Left lung (tissue), 10 donors: ENCODE results near the gene PDGFRB. TPM values are rescaled to one million over a fixed set of nuclear protein-coding genes. Genes with fewer than 3 reads are reported as not detected.

Source experiments
- ATAC-seq: fragments of 200-7000 bp; cut with Tn5 transposase; one replicate; pipeline ENCODE4 v1.9.1; 2020; ENCODE audit warnings: moderate library complexity
- DNase-seq, 4 donors: peaks; one replicate each; pipeline ENCODE4 v3.0.0-alpha.2; 2013 to 2020
- H3K27ac ChIP-seq, 2 donors: fragments of 200-600 bp; sonication (generic) in 1 of 2; one replicate each; pipeline versions ENCODE4 v1.5.0 to v1.8.0; 2020 to 2021
- H3K27me3 ChIP-seq, 2 donors: fragments of 200-600 bp; sonication (generic) in 1 of 2; one replicate each; pipeline versions ENCODE4 v1.5.0 to v1.8.0; 2020 to 2021
- H3K36me3 ChIP-seq, 2 donors: fragments of 200-600 bp; sonication (generic) in 1 of 2; one replicate each; pipeline versions ENCODE4 v1.5.0 to v1.8.0; 2020 to 2021
- H3K4me1 ChIP-seq, 2 donors: fragments of 200-600 bp; one replicate each; pipeline ENCODE4 v1.8.0; 2021
- H3K4me3 ChIP-seq, 2 donors: fragments of 200-600 bp; sonication (generic) in 1 of 2; one replicate each; pipeline versions ENCODE4 v1.5.0 to v1.8.0; 2020 to 2021; ENCODE audit warnings: mild to moderate bottlenecking in 1 of 2
- H3K9me3 ChIP-seq, 2 donors: fragments of 200-600 bp; sonication (generic) in 1 of 2; one replicate each; pipeline versions ENCODE4 v1.5.0 to v1.8.0; 2020 to 2021
- CTCF ChIP-seq, 2 donors: fragments of 200-600 bp; sonication (generic) in 1 of 2; IDR thresholded peaks; one replicate each; pipeline versions ENCODE4 v1.5.0 to v1.8.0; 2021; ENCODE audit warnings: antibody characterized with exemption in 2 of 2
- intact Hi-C, 2 donors: fragments of 100-400 bp; cut with DNase I; formaldehyde crosslinking; loops; one replicate each; pipeline versions ENCODE4 v1.11.2 to v1.14.2; 2022
- polyA plus RNA-seq, 6 donors: library from polyadenylated mRNA; unstranded; fragments of 120-200 nt; gene quantifications; one replicate each; pipeline ENCODE4 v1.2.1, GENCODE V29; 2013; ENCODE audit not compliant: insufficient read length in 6 of 6
- total RNA-seq, 2 donors: library from RNA; stranded (reverse); fragmentation: NEBNext Ultra II Directional; extraction: Animal tissue kit (Norgen Biotek cat#: 25700); gene quantifications; one replicate each; pipeline ENCODE4 v1.2.1, GENCODE V29; 2021
- donor health status: DM: no; HTN: yes; CAD: no.
- donor health status: DM: no; HTN: no; CAD: no.

The PDGFRB gene
- total and polyA plus RNA-seq, 8 donors, result 129 to 227 (median 214) TPM

GRCh38 chr5:150148117-150148927 is 7.3 kb downstream of the PDGFRB start:
- DNase-seq (no peak), ATAC-seq (no peak)
- H3K4me3 ChIP-seq, result no peak overlapping the region
- intact Hi-C loops, result no loop called here
- H3K9me3 ChIP-seq, result no peaks in the 10 kb centered on the region
- TF ChIP-seq CTCF (IDR thresholded peaks at IDR 0.05), result no peak
- peaks cover 3 to 20% of the 10 kb centered on the region in 2 donors for H3K4me1 ChIP-seq
- H3K36me3 ChIP-seq, result no peaks in the 10 kb centered on the region
- no peaks in the 10 kb centered on the region for H3K27me3 ChIP-seq
- H3K27ac ChIP-seq, result peak overlapping the region; percentile 13 to 17

DNA sequence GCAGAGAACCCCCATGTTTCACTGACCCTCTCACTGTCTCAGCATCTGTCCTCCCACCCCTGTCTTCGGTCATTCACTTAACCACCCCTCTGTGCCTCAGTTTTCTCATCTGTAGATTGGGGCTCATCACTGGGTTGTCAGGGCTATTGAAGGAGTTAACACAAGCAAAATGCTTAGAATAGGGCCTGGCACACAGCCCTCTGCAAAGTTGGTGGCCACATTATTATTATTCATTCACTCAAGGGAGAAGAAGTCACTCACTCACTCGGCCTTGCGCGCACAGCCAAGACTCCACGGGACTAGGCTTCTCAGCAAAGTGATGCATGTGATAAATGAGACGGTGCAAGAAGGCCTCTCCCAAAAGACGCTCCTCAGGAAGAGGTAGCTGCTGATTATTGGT is 8.0 kb downstream of the PDGFRB start:
- DNase-seq, result no peak
- TF ChIP-seq CTCF (IDR thresholded peaks at IDR 0.05), result no peak
- Histone ChIP-seq H3K4me3 (no peak overlapping the region), H3K36me3 (no peaks in the 10 kb centered on the region), H3K9me3 (no peaks in the 10 kb centered on the region), H3K27me3 (no peaks in the 10 kb centered on the region), H3K27ac (no peak overlapping the region), H3K4me1 (peaks cover 3 to 26% of the 10 kb centered on the region in 2 donors)
- ATAC-seq, result no peak
- intact Hi-C loops, result no loop called here

- ATAC-seq, result no peak
- intact Hi-C loops, result no loop called here
- Histone ChIP-seq H3K27me3 (no peaks in the 10 kb centered on the region), H3K4me3 (no peak overlapping the region), H3K4me1 (peaks cover 3 to 30% of the 10 kb centered on the region in 2 donors), H3K27ac (peak overlapping the region; percentile 1 to 5), H3K36me3 (no peaks in the 10 kb centered on the region), H3K9me3 (no peaks in the 10 kb centered on the region)
- DNase-seq, result peak in 1 of 4 donors; percentile 66
- TF ChIP-seq CTCF (IDR thresholded peaks at IDR 0.05), result no peak
Observed at GRCh38 chr5:150146862-150147601, 8.6 kb downstream of the PDGFRB start.

DNA sequence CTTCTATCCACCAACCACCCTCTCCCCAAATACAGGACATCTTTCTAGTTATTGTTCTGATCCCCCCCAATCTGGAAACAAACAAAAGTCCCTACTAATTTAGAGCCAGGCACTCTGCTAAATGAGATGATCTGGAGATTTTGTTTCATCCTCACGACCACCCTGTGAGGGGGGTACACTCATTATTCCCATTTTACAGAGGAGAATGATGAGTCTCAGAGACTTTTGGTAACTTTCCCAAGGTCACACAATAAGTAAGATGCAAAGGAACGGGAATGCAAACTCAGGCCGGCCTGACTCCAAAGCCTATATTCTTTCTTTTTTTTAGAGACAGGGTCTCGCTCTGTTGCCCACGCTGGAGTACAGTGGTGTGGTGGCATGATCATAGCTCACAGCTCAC is 9.4 kb downstream of the PDGFRB start:
- no peak for DNase-seq
- H3K27me3 ChIP-seq, result no peaks in the 10 kb centered on the region
- no peaks in the 10 kb centered on the region for H3K36me3 ChIP-seq
- no peaks in the 10 kb centered on the region for H3K9me3 ChIP-seq
- H3K4me3 ChIP-seq, result no peak overlapping the region
- H3K27ac ChIP-seq, result peak overlapping the region in 1 of 2 donors; percentile 5
- ATAC-seq, result no peak
- intact Hi-C loops, result no loop called here
- H3K4me1 ChIP-seq, result peaks cover 8 to 31% of the 10 kb centered on the region in 2 donors
- no peak for TF ChIP-seq CTCF (IDR thresholded peaks at IDR 0.05)

- no peaks in the 10 kb centered on the region for H3K9me3 ChIP-seq
- peak overlapping the region; percentile 57 to 76 for H3K27ac ChIP-seq
- ATAC-seq (no peak), DNase-seq (no peak)
- TF ChIP-seq CTCF (IDR thresholded peaks at IDR 0.05), result no peak
- no peaks in the 10 kb centered on the region for H3K27me3 ChIP-seq
- H3K36me3 ChIP-seq, result no peaks in the 10 kb centered on the region
- no peak overlapping the region for H3K4me3 ChIP-seq
- H3K4me1 ChIP-seq, result peaks cover 11 to 31% of the 10 kb centered on the region in 2 donors
- intact Hi-C loops, result no loop called here
Observed at GRCh38 chr5:150144879-150145278, 10.8 kb downstream of the PDGFRB start.
